HG02610 (cell line): Measurements from ENCODE around the gene ADGRG3.
A peak's percentile ranks its signal among the peaks of the same experiment; 100 is the strongest.

Experiments
- ATAC-seq: cut with Tn5 transposase; IDR thresholded peaks from one replicate; pipeline ENCODE4 v1.9.1; 2021; ENCODE audit warnings: mild to moderate bottlenecking, moderate library complexity; ENCODE audit not compliant: unreplicated experiment

Gene ADGRG3

DNA sequence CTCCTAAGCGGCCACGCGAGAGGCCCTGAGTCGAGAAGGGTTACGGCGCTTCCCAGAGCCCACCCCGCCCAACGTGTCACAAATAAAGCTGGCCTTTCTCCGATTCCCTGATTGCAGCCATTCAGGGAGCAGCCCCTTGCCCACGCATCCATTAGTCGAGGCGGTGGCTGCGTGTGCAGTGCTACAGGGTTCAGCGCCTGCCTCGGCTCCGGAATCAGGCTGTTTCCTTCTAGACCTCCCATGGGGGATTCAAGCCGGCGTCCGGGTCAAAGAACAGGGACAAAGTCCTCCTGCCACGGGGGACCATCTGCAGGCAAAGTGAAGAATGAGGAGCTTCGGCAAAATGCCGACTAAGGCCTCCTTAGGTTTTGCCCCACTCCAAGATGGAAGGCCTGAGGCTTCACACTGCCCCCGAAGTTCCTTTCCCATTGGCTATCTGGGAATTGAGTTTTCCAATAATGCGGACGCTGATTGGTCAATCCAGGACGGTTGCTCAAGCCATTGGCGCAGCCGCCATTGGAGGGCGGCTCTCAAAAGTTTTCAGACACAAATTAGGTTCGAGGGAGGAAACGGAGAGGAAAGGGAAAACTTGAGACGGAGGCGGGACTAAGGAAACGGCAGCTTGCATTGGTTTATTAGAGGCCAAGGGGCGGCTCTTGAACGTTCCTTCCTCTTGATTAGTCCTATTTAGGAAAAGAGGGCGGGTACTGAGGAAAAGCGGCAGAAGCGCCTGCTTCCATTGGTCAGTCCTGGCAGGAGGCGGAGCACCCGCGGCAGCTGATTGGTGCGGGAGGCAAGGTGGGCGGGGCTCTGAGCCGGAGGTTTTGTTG is 67.0 kb downstream of the ADGRG3 start:
- ATAC-seq: peak; percentile 93

DNA sequence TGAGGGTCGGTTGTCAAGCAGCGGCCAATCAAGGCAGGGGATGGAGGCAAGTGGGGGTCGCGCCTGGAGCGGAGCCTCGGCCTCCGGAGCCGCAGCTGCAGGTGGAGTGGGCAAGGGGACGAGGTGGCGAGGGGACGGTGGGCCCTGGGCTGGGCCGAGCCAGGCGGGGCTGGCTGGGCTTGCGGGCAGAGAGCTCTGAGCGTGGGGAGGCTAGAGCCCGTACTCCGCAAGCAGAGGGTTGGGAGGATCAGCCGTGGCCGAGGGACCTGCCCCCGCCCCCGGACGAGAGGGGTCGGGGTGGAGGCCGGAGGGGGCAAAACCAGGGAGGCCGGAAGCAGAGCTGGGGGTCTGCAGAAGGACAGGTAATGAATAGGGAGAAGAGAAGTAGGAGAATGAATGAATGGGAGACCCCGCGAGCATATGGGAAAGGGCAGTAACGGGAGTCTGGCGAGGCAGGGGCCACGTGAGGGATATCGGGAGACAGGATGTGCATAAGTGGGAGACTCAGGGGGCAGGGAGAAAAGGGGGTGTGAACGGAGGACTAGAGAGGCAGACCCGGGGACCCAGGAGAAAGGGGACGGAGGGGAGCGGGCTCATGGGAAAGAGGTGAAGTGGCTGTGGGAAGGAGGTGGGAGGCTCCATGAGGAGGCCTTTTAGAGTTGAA is 67.8 kb downstream of the ADGRG3 start, which contains the start of gene KATNB1:
Gene KATNB1 (plus strand): TSS at position 16 of the 664 bp plus-strand sequence. CDS start 1,474 bp downstream, outside the sequence.
- ATAC-seq: no peak

DNA sequence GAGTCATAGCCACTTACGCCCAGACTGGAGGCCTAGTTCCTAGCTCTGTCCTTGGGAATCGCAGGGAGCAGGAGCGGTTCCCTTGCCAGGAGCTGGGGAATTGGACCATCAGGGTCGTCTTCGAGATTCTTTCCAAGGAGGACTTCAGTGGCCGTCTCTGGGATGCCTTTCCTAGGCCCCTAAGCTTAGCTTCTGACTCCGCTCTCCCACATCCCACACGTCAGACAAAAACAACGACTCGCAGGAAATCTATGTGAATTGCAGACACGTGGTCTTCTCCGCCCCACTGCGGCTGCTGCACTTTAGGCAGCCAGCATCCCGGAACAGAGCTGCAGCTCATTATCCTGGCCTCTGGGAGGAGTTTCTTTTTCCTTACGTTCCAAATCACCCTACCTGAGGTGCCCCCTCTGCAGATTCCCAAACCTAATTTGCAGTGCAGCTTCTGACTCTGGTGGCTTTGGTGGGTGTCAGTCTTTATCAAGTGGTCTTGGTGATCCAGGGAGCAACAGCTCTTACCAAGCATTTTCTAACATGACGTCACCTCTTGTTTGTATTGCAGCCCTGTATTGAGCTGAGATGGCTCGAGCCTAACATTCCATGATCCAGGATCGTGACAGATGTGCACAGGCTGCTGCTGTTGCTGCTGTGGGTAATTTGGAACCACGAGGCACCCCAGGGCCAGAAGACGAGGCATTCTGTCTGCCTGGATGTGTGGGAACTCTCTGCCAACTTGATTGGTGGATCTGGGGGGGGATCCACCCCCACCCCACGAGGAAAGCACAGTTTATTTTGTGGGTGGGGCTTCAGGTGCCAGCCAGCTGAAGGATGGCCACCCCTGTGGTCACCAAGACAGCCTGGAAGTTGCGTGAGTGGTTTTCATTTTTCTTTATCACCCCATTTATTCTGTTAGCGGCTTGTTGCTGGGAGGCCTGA is 68.6 kb downstream of the ADGRG3 start:
- ATAC-seq: no peak

DNA sequence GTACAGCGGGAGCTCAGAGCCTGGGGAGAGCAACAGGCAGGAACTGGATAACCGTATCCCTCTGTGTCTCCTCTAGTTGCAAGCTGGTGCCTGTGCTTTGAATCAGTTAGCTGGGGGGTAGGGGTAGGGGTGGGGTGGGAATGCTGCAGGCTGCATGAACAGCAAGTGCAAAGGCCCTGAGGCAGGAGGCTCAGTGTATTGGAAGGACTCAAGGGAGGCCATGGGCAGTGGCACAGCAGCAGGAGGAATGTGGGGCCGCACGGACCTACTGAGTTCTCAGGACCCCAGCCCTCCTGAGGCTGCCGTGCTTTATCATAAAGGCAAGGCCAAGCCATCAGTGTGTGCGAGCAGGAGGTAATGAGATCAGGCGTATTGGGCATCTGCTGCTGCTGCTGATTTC is 70.7 kb downstream of the ADGRG3 start:
- no peak for ATAC-seq
